Lung (tissue), 12 donors: ENCODE data around the gene LMX1B. TPM values are rescaled to one million over a fixed set of nuclear protein-coding genes. Genes with fewer than 3 reads are reported as not detected.

Source experiments
- ATAC-seq: fragments of 200-7000 bp; cut with Tn5 transposase; one replicate; pipeline ENCODE4 v1.9.1; 2020; ENCODE audit warnings: moderate number of reproducible peaks; ENCODE audit not compliant: insufficient read depth, low FRiP score
- DNase-seq, 3 donors: peaks; one replicate each; pipeline ENCODE4 v3.0.0-alpha.2; 2013 to 2017
- H3K27ac ChIP-seq, 2 donors: one replicate each; pipeline ENCODE4 v1.5.1; 2013; ENCODE audit warnings: mild to moderate bottlenecking in 2 of 2, moderate library complexity in 2 of 2, control low read depth in 1 of 2, inconsistent platforms in 1 of 2, low read depth in 1 of 2, low read length in 1 of 2
- H3K27me3 ChIP-seq, 3 donors: one replicate each; pipeline ENCODE4 v1.5.1; 2013; ENCODE audit warnings: low read length in 2 of 3; ENCODE audit not compliant: control insufficient read depth in 3 of 3, insufficient read depth in 3 of 3
- H3K36me3 ChIP-seq, 4 donors: one replicate each; pipeline ENCODE4 v1.5.1; 2013; ENCODE audit warnings: low read length in 4 of 4, mild to moderate bottlenecking in 1 of 4, moderate library complexity in 1 of 4; ENCODE audit not compliant: control insufficient read depth in 4 of 4, insufficient read depth in 4 of 4
- H3K4me1 ChIP-seq, 5 donors: one replicate each; pipeline ENCODE4 v1.5.1; 2013; ENCODE audit warnings: low read length in 5 of 5, mild to moderate bottlenecking in 2 of 5, moderate library complexity in 1 of 5; ENCODE audit not compliant: control insufficient read depth in 5 of 5, insufficient read depth in 5 of 5
- H3K4me3 ChIP-seq: one replicate; pipeline ENCODE4 v1.5.1; 2013; ENCODE audit warnings: mild to moderate bottlenecking, control low read depth, moderate library complexity
- H3K9ac ChIP-seq, 2 donors: one replicate each; pipeline ENCODE4 v1.5.1; 2013; ENCODE audit warnings: low read length in 2 of 2, control low read depth in 1 of 2; ENCODE audit not compliant: insufficient read depth in 1 of 2
- H3K9me3 ChIP-seq, 4 donors: one replicate each; pipeline ENCODE4 v1.5.1; 2013; ENCODE audit warnings: low read length in 3 of 4, mild to moderate bottlenecking in 1 of 4, moderate library complexity in 1 of 4; ENCODE audit not compliant: control insufficient read depth in 4 of 4, insufficient read depth in 3 of 4
- WGBS, 2 donors: extraction: QIAGEN DNeasy Blood & Tissue Kit; methylation state at CpG; one replicate each; pipeline ENCODE4 v1.1.7; 2013; 5-methylcytosine and 5-hydroxymethylcytosine counted together
- polyA plus RNA-seq, 2 donors: library from polyadenylated mRNA; stranded (reverse); fragments of 200-250 nt; gene quantifications; one replicate each; pipeline ENCODE4 v1.2.1, GENCODE V29; 2013
- total RNA-seq, 2 donors: library from RNA; depleted of rRNA in 1 of 2; stranded (reverse); fragments of >200 nt in 1 of 2; gene quantifications; one replicate each; pipeline ENCODE4 v1.2.1, GENCODE V29; 2014 to 2021
- TF ChIP-seq, protein P1 (sequence below): IDR thresholded peaks from 2 replicates; pipeline ENCODE4 v1.5.1; 2012; ENCODE audit warnings: mild to moderate bottlenecking; ENCODE audit errors: control extremely low read depth, extremely low read depth
- donor health status: control.
- donor health status: control.
- donor health status: Bipolar disorder and iron deficiency.
- donor health status: healthy.
- donor health status: DM: yes; HTN: yes; CAD: no.

Gene LMX1B
- total and polyA plus RNA-seq, 4 donors = under 0.01 to 0.77 (median 0.10) TPM

DNA sequence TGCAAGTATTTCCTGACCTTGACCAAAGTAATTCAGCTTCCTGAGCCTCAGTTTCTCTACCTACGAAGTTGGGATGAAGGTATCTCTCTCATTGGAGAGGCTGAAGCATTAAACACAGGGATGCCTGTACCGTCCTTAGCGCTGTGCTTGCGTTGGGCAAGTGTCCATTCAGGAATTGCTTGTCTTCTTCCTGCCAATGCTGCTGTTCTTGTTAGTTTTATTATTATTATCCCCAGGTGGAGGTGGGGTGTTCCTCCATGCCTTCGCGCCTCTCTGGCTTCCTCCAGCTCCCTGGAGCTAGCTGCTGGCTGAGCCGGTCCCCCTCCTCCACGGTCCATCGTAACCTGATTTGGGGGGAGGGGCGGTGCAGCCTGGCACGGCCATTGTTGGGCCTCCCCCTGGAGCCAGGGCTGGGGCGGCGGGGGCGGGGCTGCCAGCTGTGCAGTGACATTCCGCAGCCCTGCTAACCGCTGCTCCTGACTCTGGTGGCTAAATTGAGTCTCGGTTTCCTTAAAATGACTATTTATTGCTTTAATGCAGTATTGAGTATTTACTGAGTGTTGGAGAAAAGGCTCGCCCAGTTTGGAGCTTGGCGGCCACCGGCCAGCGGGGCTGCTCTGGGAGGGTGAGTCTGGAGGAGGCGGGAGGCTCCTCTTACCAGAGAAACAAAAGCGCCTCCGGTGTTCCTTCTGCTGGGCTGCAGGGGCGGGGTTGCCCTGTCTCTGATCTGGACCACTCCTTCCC is 51.3 kb downstream of the LMX1B start:
- no peaks in the 10 kb centered on the region for H3K36me3 ChIP-seq
- H3K27me3 ChIP-seq = peaks cover 4 to 17% (median 6%) of the 10 kb centered on the region in 3 donors
- TF ChIP-seq, protein P1, sequence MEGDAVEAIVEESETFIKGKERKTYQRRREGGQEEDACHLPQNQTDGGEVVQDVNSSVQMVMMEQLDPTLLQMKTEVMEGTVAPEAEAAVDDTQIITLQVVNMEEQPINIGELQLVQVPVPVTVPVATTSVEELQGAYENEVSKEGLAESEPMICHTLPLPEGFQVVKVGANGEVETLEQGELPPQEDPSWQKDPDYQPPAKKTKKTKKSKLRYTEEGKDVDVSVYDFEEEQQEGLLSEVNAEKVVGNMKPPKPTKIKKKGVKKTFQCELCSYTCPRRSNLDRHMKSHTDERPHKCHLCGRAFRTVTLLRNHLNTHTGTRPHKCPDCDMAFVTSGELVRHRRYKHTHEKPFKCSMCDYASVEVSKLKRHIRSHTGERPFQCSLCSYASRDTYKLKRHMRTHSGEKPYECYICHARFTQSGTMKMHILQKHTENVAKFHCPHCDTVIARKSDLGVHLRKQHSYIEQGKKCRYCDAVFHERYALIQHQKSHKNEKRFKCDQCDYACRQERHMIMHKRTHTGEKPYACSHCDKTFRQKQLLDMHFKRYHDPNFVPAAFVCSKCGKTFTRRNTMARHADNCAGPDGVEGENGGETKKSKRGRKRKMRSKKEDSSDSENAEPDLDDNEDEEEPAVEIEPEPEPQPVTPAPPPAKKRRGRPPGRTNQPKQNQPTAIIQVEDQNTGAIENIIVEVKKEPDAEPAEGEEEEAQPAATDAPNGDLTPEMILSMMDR = no peak
- H3K9ac ChIP-seq = no peak overlapping the region
- no peak for ATAC-seq
- DNase-seq = peak; percentile 42 to 70 (median 46)
- H3K4me1 ChIP-seq = peaks cover 0 to 39% (median 5%) of the 10 kb centered on the region in 5 donors
- H3K9me3 ChIP-seq = no peaks in the 10 kb centered on the region
- 9 to 10% methylated on average over 23 to 25 of the region's 25 CpGs for WGBS, 2 donors
- no peak overlapping the region for H3K27ac ChIP-seq
- no peak overlapping the region for H3K4me3 ChIP-seq

DNA sequence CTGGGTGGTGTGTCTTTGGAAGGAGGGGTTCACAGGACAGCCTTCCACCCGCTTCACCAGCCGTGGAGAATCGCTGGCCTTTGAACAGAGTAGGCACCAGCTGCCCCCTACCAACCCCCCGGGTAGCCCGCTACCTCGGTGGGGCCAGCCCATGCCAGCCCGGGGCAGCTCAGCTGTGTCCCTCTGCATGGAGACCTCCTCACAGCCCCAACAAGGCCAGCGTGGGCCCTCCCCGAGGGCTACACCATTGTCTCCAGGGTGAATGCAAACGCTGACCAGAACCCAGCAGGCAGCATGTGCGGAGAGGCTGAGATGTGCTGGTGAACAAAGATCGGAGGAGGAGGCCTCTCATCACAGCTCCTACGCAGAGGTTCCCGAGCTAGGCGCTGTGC is 51.9 kb downstream of the LMX1B start:
- Histone ChIP-seq H3K9me3 (peaks cover 0 to 2% (median 0%) of the 10 kb centered on the region in 4 donors), H3K9ac (no peak overlapping the region), H3K36me3 (no peaks in the 10 kb centered on the region), H3K27ac (no peak overlapping the region), H3K4me3 (no peak overlapping the region), H3K27me3 (peaks cover 4 to 20% (median 6%) of the 10 kb centered on the region in 3 donors), H3K4me1 (peaks cover 0 to 39% (median 5%) of the 10 kb centered on the region in 5 donors)
- WGBS, 2 donors = 43 to 53% methylated on average over 15 of the region's 15 CpGs
- DNase-seq (no peak), ATAC-seq (no peak)
- TF ChIP-seq, protein P1 = no peak

DNA sequence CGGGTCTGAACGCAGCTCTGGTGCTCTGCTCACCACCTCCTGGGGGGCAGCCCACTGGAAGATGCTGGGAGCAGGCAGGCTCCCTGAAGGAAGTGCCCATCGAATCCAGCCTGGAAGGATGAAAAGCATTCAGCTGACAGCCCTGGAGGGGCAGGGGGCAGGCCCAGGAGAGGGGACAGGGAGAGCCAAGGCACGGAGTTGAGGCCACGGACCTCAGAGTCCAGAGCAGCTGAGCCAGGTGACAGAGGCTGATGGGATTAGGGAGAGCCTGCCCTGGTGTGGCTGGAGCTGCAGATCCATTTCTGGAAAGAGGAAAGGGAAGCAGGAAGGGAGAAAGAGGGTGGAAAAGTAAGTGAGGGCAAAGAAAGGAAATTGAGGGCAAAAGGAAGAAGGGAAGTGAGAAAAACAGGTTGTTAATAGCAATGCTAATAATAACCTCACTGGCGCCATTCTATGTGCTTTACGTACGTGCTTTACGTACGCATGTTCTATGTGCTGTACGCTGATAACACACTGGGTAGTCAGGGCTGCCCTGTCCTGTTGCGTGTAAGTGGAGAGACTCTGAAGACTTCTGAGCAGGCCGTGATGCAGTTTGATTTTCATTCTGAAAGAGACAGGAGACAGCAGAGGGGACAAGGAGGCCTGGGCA is 52.6 kb downstream of the LMX1B start:
- ATAC-seq (no peak), DNase-seq (no peak)
- H3K9me3 ChIP-seq = peaks cover 0 to 2% (median 0%) of the 10 kb centered on the region in 4 donors
- no peak overlapping the region for H3K4me3 ChIP-seq
- H3K27me3 ChIP-seq = peaks cover 4 to 20% (median 6%) of the 10 kb centered on the region in 3 donors
- 33 to 63% methylated on average over 13 of the region's 13 CpGs for WGBS, 2 donors
- TF ChIP-seq, protein P1 = no peak
- no peaks in the 10 kb centered on the region for H3K36me3 ChIP-seq
- peaks cover 0 to 45% (median 5%) of the 10 kb centered on the region in 5 donors for H3K4me1 ChIP-seq
- H3K9ac ChIP-seq = no peak overlapping the region
- H3K27ac ChIP-seq = no peak overlapping the region
